ENCODE results near the gene FILIP1L. TPM values are rescaled to one million over a fixed set of nuclear protein-coding genes. Genes with fewer than 3 reads are reported as not detected.

FILIP1L gene
- total RNA-seq, 1 experiment from 2014 or later = 0.07 TPM

- no peaks in the 10 kb centered on the region for H3K23me2 ChIP-seq (ENCODE audit: insufficient read length, low read depth, low read length, poor library complexity, severe bottlenecking)
- no peak overlapping the region for H2BK5ac ChIP-seq (ENCODE audit: insufficient read length, low read length)
- H3K9ac ChIP-seq (ENCODE audit: extremely low read depth, insufficient read length, low read length) = no peak overlapping the region
- no peak overlapping the region for H2AK5ac ChIP-seq (ENCODE audit: insufficient read length, low read length)
- no peaks in the 10 kb centered on the region for H3K79me1 ChIP-seq (ENCODE audit: insufficient read depth, low read depth, low read length, poor library complexity, severe bottlenecking)
- H4K91ac ChIP-seq (ENCODE audit: insufficient read length, low read depth, low read length) = no peak overlapping the region
- no peaks in the 10 kb centered on the region for H3K4me1 ChIP-seq (ENCODE audit: insufficient read depth, low read length)
- no peak for DNase-seq
- no peak overlapping the region for H3K4me3 Mint-ChIP-seq
- no peak overlapping the region for H3K27ac ChIP-seq (ENCODE audit: insufficient read length, low read depth, low read length)
- no peak overlapping the region for H3K14ac ChIP-seq (ENCODE audit: insufficient read depth, low read length)
- no peak overlapping the region for H3K56ac ChIP-seq (ENCODE audit: insufficient read length, low read depth, low read length)
- no peak overlapping the region for H2BK20ac ChIP-seq (ENCODE audit: low read depth, low read length, poor library complexity, severe bottlenecking)
- peaks cover 3% of the 10 kb centered on the region for H3K27me3 Mint-ChIP-seq (ENCODE audit: low read depth)
- no peaks in the 10 kb centered on the region for H3K79me2 ChIP-seq (ENCODE audit: insufficient read depth, low read length)
- no peak overlapping the region for H3K23ac ChIP-seq (ENCODE audit: insufficient read length, low read depth, low read length)
- no peaks in the 10 kb centered on the region for H3K9me3 ChIP-seq (ENCODE audit: control insufficient read depth, low read depth, low read length)
- WGBS (ENCODE audit: extremely low coverage, insufficient read length, low lambda C conversion rate) = no CpG with 5 or more reads among the region's 1 CpG
- no peak overlapping the region for H2BK15ac ChIP-seq (ENCODE audit: low read depth, low read length)
- H2BK12ac ChIP-seq (ENCODE audit: insufficient read length, low read depth, low read length) = no peak overlapping the region
- peaks cover 0 to 3% (median 0%) of the 10 kb centered on the region in 3 experiments; a peak in 1 of 7 replicates for H3K36me3 Mint-ChIP-seq (ENCODE audit: insufficient read depth in 1 of 3, low read depth in 3 of 3)
- no peak overlapping the region for H3T11ph ChIP-seq (ENCODE audit: low read length)
- no peak overlapping the region for H3K4me2 ChIP-seq (ENCODE audit: insufficient read depth, insufficient read length, low read length)
- no peak overlapping the region for H3K27ac Mint-ChIP-seq
- H3K4ac ChIP-seq (ENCODE audit: low read depth, low read length) = no peak overlapping the region
- H4K8ac ChIP-seq (replicated peaks; ENCODE audit: insufficient read length, low read depth, low read length) = no peak overlapping the region
- no peak overlapping the region for H2AFZ ChIP-seq (ENCODE audit: low read length)
- peaks cover 5 to 9% of the 10 kb centered on the region in 2 experiments; a peak in 3 of 4 replicates for H3K4me1 Mint-ChIP-seq
- no peak overlapping the region for H3K18ac ChIP-seq (ENCODE audit: insufficient read length, low read depth, low read length)
- no peak overlapping the region for H2BK120ac ChIP-seq (ENCODE audit: low read depth, low read length, poor library complexity, severe bottlenecking)
- H4K5ac ChIP-seq (ENCODE audit: insufficient read length, low read depth, low read length) = no peak overlapping the region
- no peaks in the 10 kb centered on the region for H3K27me3 ChIP-seq (ENCODE audit: insufficient read depth, low read length)
- no peak for TF ChIP-seq CTCF (conservative IDR thresholded peaks at IDR 0.05)
- H3K9me3 Mint-ChIP-seq = no peaks in the 10 kb centered on the region; a peak in 1 of 5 replicates
- no peaks in the 10 kb centered on the region for H4K20me1 ChIP-seq (ENCODE audit: control insufficient read depth, insufficient read depth, insufficient read length)
Observed at GRCh38 chr3:99885085-99885484, 229.2 kb downstream of the FILIP1L start.
